ENCODE results near the gene COX20.

GRCh38 chr1:244821134-244821533 is 14.3 kb upstream of the COX20 start:
- TF ChIP-seq ZNF263 (CRISPR knock-in tag; IDR thresholded peaks at IDR 0.05) = no peak
- TF ChIP-seq, protein P1, sequence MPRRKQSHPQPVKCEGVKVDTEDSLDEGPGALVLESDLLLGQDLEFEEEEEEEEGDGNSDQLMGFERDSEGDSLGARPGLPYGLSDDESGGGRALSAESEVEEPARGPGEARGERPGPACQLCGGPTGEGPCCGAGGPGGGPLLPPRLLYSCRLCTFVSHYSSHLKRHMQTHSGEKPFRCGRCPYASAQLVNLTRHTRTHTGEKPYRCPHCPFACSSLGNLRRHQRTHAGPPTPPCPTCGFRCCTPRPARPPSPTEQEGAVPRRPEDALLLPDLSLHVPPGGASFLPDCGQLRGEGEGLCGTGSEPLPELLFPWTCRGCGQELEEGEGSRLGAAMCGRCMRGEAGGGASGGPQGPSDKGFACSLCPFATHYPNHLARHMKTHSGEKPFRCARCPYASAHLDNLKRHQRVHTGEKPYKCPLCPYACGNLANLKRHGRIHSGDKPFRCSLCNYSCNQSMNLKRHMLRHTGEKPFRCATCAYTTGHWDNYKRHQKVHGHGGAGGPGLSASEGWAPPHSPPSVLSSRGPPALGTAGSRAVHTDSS (CRISPR knock-in tag; conservative IDR thresholded peaks at IDR 0.05) = no peak
- TF ChIP-seq, protein P2, sequence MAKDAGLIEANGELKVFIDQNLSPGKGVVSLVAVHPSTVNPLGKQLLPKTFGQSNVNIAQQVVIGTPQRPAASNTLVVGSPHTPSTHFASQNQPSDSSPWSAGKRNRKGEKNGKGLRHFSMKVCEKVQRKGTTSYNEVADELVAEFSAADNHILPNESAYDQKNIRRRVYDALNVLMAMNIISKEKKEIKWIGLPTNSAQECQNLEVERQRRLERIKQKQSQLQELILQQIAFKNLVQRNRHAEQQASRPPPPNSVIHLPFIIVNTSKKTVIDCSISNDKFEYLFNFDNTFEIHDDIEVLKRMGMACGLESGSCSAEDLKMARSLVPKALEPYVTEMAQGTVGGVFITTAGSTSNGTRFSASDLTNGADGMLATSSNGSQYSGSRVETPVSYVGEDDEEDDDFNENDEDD (CRISPR knock-in tag; IDR thresholded peaks at IDR 0.05; ENCODE audit: borderline replicate concordance) = no peak
- no peak for TF ChIP-seq CTCF (CRISPR knock-in tag; IDR thresholded peaks at IDR 0.05)
- no peak for TF ChIP-seq DRAP1 (CRISPR knock-in tag; IDR thresholded peaks at IDR 0.05)
- TF ChIP-seq ADNP (CRISPR knock-in tag; IDR thresholded peaks at IDR 0.05) = no peak
- no peak for TF ChIP-seq MAFG (CRISPR knock-in tag; IDR thresholded peaks at IDR 0.05)
- no peak for TF ChIP-seq FUBP1 (CRISPR knock-in tag; IDR thresholded peaks at IDR 0.05; ENCODE audit: borderline replicate concordance)
- no peak for TF ChIP-seq ZFX (CRISPR knock-in tag; IDR thresholded peaks at IDR 0.05; ENCODE audit: low read depth)
- TF ChIP-seq ZNF274 (CRISPR knock-in tag; IDR thresholded peaks at IDR 0.05) = no peak
- no peak for TF ChIP-seq YY1 (IDR thresholded peaks at IDR 0.05; ENCODE audit: insufficient read depth, insufficient replicate concordance, low read depth, low read length)
- TF ChIP-seq EZH2 (conservative IDR thresholded peaks at IDR 0.05; ENCODE audit: low read depth, low read length) = no peak
- TF ChIP-seq, protein P3, sequence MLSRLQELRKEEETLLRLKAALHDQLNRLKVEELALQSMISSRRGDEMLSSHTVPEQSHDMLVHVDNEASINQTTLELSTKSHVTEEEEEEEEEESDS (CRISPR knock-in tag; IDR thresholded peaks at IDR 0.05; ENCODE audit: borderline replicate concordance) = no peak

Data from HepG2 (cell line).